Renal cortical epithelial cell (primary cell): ENCODE data around the gene STAM. TPM values are rescaled to one million over a fixed set of nuclear protein-coding genes. Genes with fewer than 3 reads are reported as not detected.
A peak's percentile ranks its signal among the peaks of the same experiment; 100 is the strongest.

ENCODE experiments used
- DNase-seq: peaks from one replicate; pipeline ENCODE4 v3.0.0-alpha.2; 2011; ENCODE audit warnings: low read depth
- total RNA-seq: library from RNA; depleted of rRNA; stranded (reverse); fragments of >200 nt; gene quantifications from 2 replicates; pipeline ENCODE4 v1.2.3, GENCODE V29; 2014

The STAM gene
- total RNA-seq, 1 donor from 2014 or later = 37.9 TPM

- no peak for DNase-seq
Observed at GRCh38 chr10:17730667-17731066, 86.7 kb downstream of the STAM start.

- DNase-seq = no peak
Observed at GRCh38 chr10:17731331-17732020, 87.5 kb downstream of the STAM start.

- DNase-seq = no peak
Observed at GRCh38 chr10:17733620-17734019, 89.7 kb downstream of the STAM start.

GRCh38 chr10:17734432-17735080 is 90.6 kb downstream of the STAM start:
- DNase-seq = no peak

- no peak for DNase-seq
Observed at GRCh38 chr10:17735166-17735941, 91.4 kb downstream of the STAM start.

- DNase-seq = no peak
Observed at GRCh38 chr10:17736223-17736622, 92.3 kb downstream of the STAM start.

- peak; percentile 40 for DNase-seq
Observed at GRCh38 chr10:17737027-17737965, 93.3 kb downstream of the STAM start.

GRCh38 chr10:17740668-17741067 is 96.7 kb downstream of the STAM start:
- no peak for DNase-seq

- DNase-seq = peak; percentile 27
Observed at GRCh38 chr10:17742918-17743317, 99.0 kb downstream of the STAM start.

- no peak for DNase-seq
Observed at GRCh38 chr10:17743437-17743836, 99.5 kb downstream of the STAM start.

- peak; percentile 22 for DNase-seq
Observed at GRCh38 chr10:17744341-17744861, 100.5 kb downstream of the STAM start.

- peak; percentile 65 for DNase-seq
Observed at GRCh38 chr10:17747883-17748550, 104.1 kb downstream of the STAM start.

GRCh38 chr10:17749890-17750289 is 105.9 kb downstream of the STAM start:
- DNase-seq = no peak

- peak; percentile 75 for DNase-seq
Observed at GRCh38 chr10:17751781-17752445, 108.0 kb downstream of the STAM start, which contains the start of gene TMEM236. Gene TMEM236, plus strand, starts transcription at chr10:17752201. Its CDS starts 95 bp downstream, at chr10:17752296.

- peak; percentile 56 for DNase-seq
Observed at GRCh38 chr10:17756557-17757217, 112.7 kb downstream of the STAM start.

- no peak for DNase-seq
Observed at GRCh38 chr10:17758200-17758599, 114.2 kb downstream of the STAM start.

- no peak for DNase-seq
Observed at GRCh38 chr10:17758896-17759295, 114.9 kb downstream of the STAM start.

GRCh38 chr10:17764142-17764541 is 120.2 kb downstream of the STAM start:
- DNase-seq = no peak

- no peak for DNase-seq
Observed at GRCh38 chr10:17765602-17766001, 121.7 kb downstream of the STAM start.
